SU-DHL-6 (cell line): ENCODE data around the gene BLOC1S1.

ENCODE experiments used
- H2AFZ ChIP-seq: fragments of 200-600 bp; sonication (generic); 2 replicates; pipeline ENCODE4 v1.6.1; 2014; ENCODE audit warnings: low read depth, mild to moderate bottlenecking, moderate library complexity, mixed read lengths, antibody characterized with exemption, low read length; ENCODE audit not compliant: severe bottlenecking
- H3F3A ChIP-seq: fragments of 200-600 bp; shearing (Covaris generic); 2 replicates; pipeline ENCODE4 v1.6.0; 2016; ENCODE audit warnings: antibody characterized with exemption, mild to moderate bottlenecking; ENCODE audit not compliant: insufficient read depth
- H3K27ac ChIP-seq: fragments of 200-600 bp; sonication (generic); 2 replicates; pipeline ENCODE4 v1.5.1; 2016; ENCODE audit warnings: low read depth, mild to moderate bottlenecking, low read length, moderate library complexity, mixed read lengths
- H3K27me3 ChIP-seq: fragments of 200-600 bp; sonication (generic), shearing (Covaris generic); 2 replicates; pipeline ENCODE4 v1.6.0; 2014; ENCODE audit warnings: mild to moderate bottlenecking, low read length
- H3K36me3 ChIP-seq: fragments of 200-600 bp; sonication (generic); 2 replicates; pipeline ENCODE4 v1.6.1; 2014; ENCODE audit warnings: mild to moderate bottlenecking, low read length, mixed read lengths
- H3K4me2 ChIP-seq: fragments of 300-600, 200-600 bp; shearing (Covaris generic), sonication (generic); 2 replicates; pipeline ENCODE4 v1.6.0; 2014; ENCODE audit warnings: low read length, low read depth, mild to moderate bottlenecking; ENCODE audit not compliant: poor library complexity, severe bottlenecking
- H3K4me3 ChIP-seq: fragments of 200-600 bp; sonication (generic); 2 replicates; pipeline ENCODE4 v1.5.1; 2014; ENCODE audit warnings: antibody characterized with exemption, low read length, mild to moderate bottlenecking, mixed read lengths; ENCODE audit not compliant: insufficient read depth, poor library complexity, severe bottlenecking
- H3K79me2 ChIP-seq: fragments of 200-600 bp; sonication (generic); 2 replicates; pipeline ENCODE4 v1.6.1; 2014; ENCODE audit warnings: mild to moderate bottlenecking, low read length, moderate library complexity; ENCODE audit not compliant: insufficient read depth
- H3K9ac ChIP-seq: fragments of 200-600 bp; sonication (generic); 2 replicates; pipeline ENCODE4 v1.7.0; 2014; ENCODE audit warnings: mild to moderate bottlenecking, low read length
- H3K9me2 ChIP-seq: fragments of 200-600 bp; sonication (generic); replicated peaks from 2 replicates; pipeline ENCODE4 v1.6.1; 2014; ENCODE audit warnings: low read length; ENCODE audit not compliant: insufficient read depth
- H3K9me3 ChIP-seq: fragments of 200-600 bp; sonication (generic); 2 replicates; pipeline ENCODE4 v1.6.1; 2014; ENCODE audit warnings: low read length, mixed read lengths; ENCODE audit not compliant: insufficient read depth
- H4K20me1 ChIP-seq: fragments of 200-600 bp; sonication (generic); 2 replicates; pipeline ENCODE4 v1.6.1; 2014; ENCODE audit warnings: low read depth, mild to moderate bottlenecking, antibody characterized with exemption, low read length, moderate library complexity, mixed read lengths
- EZH2phosphoT487 ChIP-seq: fragments of 200-600 bp; sonication (generic), shearing (Covaris generic); conservative IDR thresholded peaks from 2 replicates; pipeline ENCODE4 v1.6.1; 2018; ENCODE audit warnings: mild to moderate bottlenecking, antibody characterized with exemption, low read length, moderate library complexity, mixed read lengths
- TF ChIP-seq, protein P1 (sequence below): fragments of 200-600 bp; sonication (generic); IDR thresholded peaks from one replicate; pipeline ENCODE4 v1.5.1; 2017; ENCODE audit warnings: antibody characterized with exemption, mild to moderate bottlenecking, low read length, moderate library complexity; ENCODE audit not compliant: insufficient read depth, poor library complexity, severe bottlenecking

BLOC1S1 gene

DNA sequence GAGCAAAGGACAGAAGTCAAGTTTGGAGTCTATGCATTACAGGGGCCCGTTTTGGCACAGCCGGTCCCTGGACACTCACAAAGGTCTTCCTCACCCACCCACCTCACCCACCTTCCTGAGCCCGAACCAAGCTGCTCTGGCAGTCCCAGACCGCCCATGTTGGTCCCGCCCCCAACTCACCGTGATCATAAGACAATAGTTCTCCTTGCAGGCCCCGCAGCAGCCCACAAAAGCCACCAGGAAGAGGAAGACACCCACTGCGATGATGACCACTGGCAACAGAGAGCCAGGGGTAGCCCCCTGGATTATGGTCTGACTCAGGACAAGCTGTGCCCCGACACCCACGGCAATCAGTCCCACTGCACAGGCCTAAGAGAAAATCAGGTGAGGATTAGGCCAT, 11.1 kb downstream of the BLOC1S1 start:
- Histone ChIP-seq H3K4me3 (no peak overlapping the region), H3K27ac (no peak overlapping the region)

GRCh38 chr12:55727643-55728185, 11.9 kb downstream of the BLOC1S1 start:
- Histone ChIP-seq H3K27ac (peak overlapping the region; percentile 62), H3K9ac (peak overlapping the region; percentile 77), H3K4me2 (peak overlapping the region; percentile 77), H3K9me2 (no peaks in the 10 kb centered on the region), H3K9me3 (no peaks in the 10 kb centered on the region), H4K20me1 (no peaks in the 10 kb centered on the region), H3F3A (peaks cover 30% of the 10 kb centered on the region), H3K27me3 (no peaks in the 10 kb centered on the region), H2AFZ (no peak overlapping the region), H3K79me2 (0 out of 2 replicates have a peak, but pooled peaks cover 6% of the 10 kb centered on the region), H3K4me3 (peak overlapping the region; percentile 56), H3K36me3 (no peaks in the 10 kb centered on the region)
- TF ChIP-seq EZH2phosphoT487: no peak
- TF ChIP-seq, protein P1, sequence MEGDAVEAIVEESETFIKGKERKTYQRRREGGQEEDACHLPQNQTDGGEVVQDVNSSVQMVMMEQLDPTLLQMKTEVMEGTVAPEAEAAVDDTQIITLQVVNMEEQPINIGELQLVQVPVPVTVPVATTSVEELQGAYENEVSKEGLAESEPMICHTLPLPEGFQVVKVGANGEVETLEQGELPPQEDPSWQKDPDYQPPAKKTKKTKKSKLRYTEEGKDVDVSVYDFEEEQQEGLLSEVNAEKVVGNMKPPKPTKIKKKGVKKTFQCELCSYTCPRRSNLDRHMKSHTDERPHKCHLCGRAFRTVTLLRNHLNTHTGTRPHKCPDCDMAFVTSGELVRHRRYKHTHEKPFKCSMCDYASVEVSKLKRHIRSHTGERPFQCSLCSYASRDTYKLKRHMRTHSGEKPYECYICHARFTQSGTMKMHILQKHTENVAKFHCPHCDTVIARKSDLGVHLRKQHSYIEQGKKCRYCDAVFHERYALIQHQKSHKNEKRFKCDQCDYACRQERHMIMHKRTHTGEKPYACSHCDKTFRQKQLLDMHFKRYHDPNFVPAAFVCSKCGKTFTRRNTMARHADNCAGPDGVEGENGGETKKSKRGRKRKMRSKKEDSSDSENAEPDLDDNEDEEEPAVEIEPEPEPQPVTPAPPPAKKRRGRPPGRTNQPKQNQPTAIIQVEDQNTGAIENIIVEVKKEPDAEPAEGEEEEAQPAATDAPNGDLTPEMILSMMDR: no peak

More for the DNA sequence above, 11.1 kb downstream of the BLOC1S1 start:
- H3K36me3 ChIP-seq: no peaks in the 10 kb centered on the region
- peak overlapping the region; percentile 77 for H3K4me2 ChIP-seq
- TF ChIP-seq, protein P1: no peak
- TF ChIP-seq EZH2phosphoT487: no peak
- no peak overlapping the region for H3K9ac ChIP-seq
- H3K79me2 ChIP-seq: 0 out of 2 replicates have a peak, but pooled peaks cover 6% of the 10 kb centered on the region
- no peaks in the 10 kb centered on the region for H3K9me3 ChIP-seq
- no peaks in the 10 kb centered on the region for H4K20me1 ChIP-seq
- peaks cover 30% of the 10 kb centered on the region for H3F3A ChIP-seq
- no peak overlapping the region for H2AFZ ChIP-seq
- H3K9me2 ChIP-seq: no peaks in the 10 kb centered on the region
- H3K27me3 ChIP-seq: no peaks in the 10 kb centered on the region

GRCh38 chr12:55728186-55728938, 12.5 kb downstream of the BLOC1S1 start:
- peak overlapping the region; percentile 77 for H3K9ac ChIP-seq
- H3K9me3 ChIP-seq: no peaks in the 10 kb centered on the region
- peak overlapping the region; percentile 77 for H3K4me2 ChIP-seq
- no peaks in the 10 kb centered on the region for H3K27me3 ChIP-seq
- no peaks in the 10 kb centered on the region for H3K9me2 ChIP-seq
- no peaks in the 10 kb centered on the region for H4K20me1 ChIP-seq
- no peaks in the 10 kb centered on the region for H3K36me3 ChIP-seq
- H3F3A ChIP-seq: peaks cover 30% of the 10 kb centered on the region
- peak overlapping the region; percentile 57 for H2AFZ ChIP-seq
- H3K4me3 ChIP-seq: peak overlapping the region; percentile 56
- 0 out of 2 replicates have a peak, but pooled peaks cover 6% of the 10 kb centered on the region for H3K79me2 ChIP-seq
- peak overlapping the region; percentile 62 for H3K27ac ChIP-seq
- TF ChIP-seq EZH2phosphoT487: no peak
- TF ChIP-seq, protein P1: no peak
